HG02623 (cell line): ENCODE data around the gene CXCR4.
"Not testable (repeated sequence)": the region's sequence is repeated elsewhere in the genome, so short reads cannot be mapped to it uniquely, and the experiment has no call there.

ENCODE experiments used
- ATAC-seq: cut with Tn5 transposase; IDR thresholded peaks from one replicate; pipeline ENCODE4 v1.9.1; 2021; ENCODE audit warnings: moderate library complexity; ENCODE audit not compliant: unreplicated experiment

Gene CXCR4

DNA sequence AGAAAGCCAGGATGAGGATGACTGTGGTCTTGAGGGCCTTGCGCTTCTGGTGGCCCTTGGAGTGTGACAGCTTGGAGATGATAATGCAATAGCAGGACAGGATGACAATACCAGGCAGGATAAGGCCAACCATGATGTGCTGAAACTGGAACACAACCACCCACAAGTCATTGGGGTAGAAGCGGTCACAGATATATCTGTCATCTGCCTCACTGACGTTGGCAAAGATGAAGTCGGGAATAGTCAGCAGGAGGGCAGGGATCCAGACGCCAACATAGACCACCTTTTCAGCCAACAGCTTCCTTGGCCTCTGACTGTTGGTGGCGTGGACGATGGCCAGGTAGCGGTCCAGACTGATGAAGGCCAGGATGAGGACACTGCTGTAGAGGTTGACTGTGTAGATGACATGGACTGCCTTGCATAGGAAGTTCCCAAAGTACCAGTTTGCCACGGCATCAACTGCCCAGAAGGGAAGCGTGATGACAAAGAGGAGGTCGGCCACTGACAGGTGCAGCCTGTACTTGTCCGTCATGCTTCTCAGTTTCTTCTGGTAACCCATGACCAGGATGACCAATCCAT, 2.7 kb downstream of the CXCR4 start:
- no peak for ATAC-seq

DNA sequence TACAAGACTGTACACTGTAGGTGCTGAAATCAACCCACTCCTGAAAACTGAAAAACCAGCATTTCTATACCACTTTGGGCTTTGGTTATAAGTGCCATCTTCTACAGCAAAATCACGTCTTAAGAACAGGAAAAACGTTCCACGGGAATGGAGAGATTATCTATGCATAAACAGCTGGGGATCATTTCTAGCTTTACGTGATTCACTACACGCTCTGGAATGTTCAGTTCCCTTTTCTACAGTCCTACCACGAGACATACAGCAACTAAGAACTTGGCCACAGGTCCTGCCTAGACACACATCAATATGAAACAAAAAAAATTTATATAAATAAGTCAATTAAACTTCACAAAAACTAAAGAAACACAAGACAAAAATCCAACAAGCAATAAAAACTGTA, 3.6 kb downstream of the CXCR4 start:
- ATAC-seq = no peak

DNA sequence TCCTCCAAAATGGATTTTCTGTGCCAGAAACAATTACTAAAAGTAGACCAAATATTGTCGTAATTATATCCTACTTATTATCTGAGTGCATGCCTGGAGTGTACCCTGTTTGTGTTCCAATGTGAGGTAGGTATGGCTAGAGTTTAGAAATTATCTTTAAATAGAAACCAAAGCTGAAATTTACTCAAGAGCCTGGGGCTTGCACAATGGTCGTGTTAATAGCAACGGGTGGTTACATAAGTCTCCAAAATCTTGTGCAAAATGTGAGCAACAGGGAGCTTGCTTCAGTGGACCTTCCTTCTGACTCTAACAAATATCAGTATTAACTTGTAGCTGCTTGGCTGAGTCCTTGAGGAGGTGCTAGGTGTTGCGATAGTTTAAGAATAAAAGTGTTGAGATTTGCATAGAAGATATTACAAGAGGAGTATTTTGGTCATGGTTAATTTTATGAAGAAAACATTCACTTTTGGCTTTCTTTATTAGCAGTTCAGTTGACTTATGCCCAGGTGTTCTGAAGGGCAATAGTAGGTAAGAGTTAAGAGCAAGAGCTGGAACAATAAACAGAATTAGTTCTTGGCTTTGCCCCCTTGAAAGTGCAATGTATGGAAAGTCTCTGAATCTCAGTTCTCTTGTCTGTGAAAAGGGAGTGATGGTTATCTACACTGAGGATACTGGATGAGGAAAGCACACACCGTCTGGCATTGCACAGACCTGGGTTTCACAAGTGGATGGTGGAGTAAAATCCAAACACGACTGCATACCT, 4.6 kb downstream of the CXCR4 start:
- ATAC-seq = no peak

DNA sequence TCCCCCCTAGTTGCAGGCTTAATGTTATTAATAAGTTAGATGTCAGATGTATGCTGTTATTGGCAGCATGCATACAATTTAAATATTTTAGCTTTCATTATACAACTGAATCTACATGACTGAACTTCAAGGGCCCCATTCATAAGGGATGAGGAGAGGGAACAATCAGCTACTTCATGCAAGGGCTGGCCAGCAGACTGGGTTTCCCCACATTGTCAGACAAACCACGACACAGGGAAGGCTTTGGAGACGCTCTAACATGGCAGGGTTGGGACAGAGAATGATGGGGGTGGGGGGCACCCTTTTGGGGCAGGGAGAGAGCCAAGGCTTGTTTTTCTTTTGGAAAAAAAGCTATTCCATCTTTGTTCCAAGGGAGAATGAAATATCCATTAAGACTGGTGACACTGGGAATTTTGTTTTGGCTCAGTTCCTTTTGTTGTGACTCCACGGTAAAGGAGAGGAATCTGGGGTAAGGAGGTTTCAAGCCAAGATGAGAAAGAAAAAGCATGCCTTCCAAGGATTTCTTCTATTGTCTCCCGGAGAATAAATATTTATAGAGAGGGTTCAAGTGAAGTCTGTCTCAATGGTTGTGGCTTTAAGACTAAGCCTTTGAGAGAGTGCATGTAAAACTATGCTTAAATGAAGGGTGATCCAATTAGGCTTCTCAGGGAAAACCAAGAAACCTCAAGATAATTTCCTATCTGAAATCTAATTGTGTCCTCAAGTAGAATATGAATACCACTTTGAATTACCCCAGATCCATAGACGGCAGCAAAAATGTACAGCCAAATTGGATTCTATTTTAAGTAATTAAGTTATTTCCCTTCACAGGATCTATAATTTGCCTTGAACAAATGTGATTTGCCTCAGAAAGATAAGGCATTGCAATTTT, 5.4 kb downstream of the CXCR4 start:
- no peak for ATAC-seq

DNA sequence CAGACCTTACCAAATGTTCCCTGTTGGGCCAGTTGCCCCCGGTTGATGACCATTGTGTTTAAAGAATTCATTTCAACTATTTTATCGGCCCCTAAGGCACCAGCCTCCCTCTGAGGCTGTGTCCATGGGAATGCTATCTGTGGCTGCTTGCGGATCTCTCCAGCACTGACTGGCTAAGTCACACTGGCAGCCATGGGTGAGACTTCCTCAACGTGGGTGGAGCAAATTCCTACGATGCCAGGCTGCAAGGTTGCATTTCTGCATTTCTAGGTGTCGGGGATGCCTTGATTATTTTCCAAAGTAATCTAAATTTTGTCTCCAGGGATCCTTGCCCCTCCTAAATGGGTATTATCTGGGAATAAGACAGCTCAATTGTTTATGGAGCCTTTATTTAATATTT, 6.2 kb downstream of the CXCR4 start:
- no peak for ATAC-seq

DNA sequence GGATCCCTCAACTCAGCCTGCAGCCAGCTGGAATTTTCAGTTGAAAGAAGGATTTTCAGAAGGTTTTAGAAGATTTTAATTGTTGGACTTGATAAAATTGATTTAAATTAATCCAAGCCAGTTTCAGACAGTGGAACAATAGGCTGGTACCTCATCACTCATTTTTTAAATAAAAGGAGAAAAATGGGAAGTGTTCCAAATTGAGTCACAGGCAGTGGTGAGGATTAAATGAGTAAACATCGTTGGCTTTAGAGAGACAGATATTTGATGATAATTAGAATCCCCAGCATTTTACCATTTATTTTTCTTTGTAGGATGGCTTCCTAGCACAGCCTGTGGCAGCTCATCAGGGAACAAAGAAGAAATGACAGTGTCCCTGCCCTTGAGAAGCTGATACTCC, 7.4 kb downstream of the CXCR4 start:
- no peak for ATAC-seq

DNA sequence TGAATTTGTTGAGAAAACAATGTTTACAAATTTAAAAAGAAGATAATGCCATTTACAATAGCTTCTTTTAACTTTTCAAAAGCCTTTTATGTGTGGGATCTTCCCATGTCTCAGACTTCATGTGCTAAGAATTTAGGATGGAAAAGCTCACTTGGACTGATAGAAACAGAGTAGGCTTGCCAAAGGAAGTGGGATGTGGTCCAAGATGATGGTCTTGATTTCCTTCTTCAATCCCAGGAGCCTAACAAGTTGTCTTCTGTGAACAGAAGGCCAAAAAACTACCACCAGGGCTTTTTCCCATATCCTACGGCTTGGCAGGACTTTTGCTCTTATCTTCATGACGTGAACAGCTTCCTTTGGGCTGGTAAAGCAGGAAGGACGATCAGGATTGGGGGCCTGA, 9.5 kb downstream of the CXCR4 start:
- no peak for ATAC-seq

DNA sequence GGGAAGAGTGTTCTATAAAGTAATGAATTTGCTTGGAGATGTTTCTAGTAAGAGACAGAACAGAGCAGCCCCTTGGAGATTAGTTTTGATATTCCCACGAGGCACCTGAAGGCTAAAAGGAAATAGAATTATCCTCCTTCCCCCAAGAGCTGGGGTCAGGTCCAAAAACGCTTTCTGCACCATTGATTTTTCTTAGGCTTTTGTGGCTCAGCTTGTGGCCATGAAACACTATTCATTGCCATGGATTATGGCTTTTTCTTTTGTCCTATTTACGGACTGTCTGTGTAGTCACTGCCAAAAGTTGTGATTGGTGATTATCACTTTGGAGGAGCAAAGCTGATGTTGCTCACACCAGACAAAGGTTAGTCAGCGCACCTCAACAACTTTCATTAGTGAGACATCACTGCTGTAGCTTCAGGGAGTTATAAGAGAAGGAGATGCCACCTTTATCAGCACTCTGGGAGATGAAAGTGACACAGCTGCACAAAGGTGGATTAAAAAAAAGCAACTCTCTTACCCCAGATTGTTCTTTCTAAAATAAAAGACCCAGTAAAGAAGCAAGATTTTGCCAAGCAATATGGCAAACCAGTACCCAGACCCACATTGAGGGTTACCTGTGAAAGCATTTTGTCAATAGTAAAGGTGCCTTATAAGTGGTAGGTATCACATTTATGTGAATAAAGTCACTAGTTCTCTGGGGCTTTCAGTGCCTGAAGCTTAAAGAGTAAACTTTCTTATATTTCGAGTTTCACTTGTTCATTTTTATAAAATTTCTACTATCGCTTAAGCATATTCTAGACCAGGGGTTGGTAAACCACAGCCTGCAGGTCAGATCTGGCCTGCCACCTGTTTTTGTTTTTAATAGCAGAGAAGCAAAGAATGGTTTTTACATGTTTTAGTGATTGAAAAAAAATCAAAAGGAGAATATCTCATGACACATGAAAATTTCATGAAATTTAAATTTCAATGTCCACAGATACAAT, 10.6 kb downstream of the CXCR4 start:
- ATAC-seq = peak; percentile 68

DNA sequence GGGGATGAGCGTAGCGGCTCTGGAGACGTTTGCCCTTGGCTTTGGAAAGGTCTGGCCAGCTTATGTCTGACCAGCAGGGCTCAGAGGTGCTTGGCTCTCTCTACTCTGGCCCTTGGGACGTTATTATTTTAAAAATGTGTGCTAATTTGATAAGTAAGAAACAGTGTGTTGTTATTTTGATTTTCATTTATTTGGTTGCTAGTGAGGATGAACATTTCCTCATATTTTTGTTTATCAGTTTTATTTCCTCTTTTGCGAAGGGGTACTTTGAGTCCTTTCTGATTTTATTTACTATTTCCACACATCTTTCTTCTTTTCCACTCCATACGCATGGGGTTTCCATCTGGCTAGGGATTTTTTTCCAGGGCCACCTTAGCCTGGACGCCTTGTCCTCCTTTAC, 11.4 kb downstream of the CXCR4 start:
- ATAC-seq = no peak

DNA sequence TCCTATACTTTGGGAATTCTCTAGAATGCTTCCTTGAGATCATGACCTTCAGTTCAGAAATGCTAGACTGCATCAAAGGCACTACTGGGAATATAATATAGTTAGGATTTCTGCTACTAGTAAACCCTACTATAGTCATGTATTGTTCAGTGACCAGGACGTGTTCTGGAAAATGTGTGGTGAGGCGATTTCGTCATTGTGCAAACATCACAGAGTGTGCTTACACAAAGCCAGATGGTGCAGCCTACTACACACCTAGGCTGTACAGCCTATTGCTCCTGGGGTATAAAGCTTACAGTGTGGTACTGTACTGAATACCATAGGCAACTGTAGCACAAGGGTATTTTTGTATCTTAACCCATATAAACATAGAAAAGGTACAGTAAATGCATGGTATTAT, 13.0 kb downstream of the CXCR4 start:
- ATAC-seq = no peak

DNA sequence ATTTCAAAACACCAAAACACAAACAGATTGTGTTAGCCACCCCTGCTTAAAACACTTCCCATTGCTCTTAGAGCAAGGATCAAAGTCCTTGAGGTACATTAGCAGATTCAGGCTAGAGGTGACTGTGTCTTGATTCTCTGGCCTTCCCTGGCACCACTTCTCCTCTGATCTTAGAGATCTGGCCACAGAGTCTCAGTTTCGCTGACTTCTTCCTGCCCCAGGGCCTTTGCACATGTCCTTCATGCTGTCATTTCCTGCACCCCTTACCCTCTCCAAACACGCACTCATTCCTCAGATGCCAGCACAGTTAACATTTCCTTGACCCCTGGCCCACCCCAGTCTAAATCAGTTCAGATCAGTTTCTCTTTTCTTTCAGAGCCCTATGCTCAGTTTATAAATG, 16.9 kb downstream of the CXCR4 start:
- ATAC-seq = no peak

DNA sequence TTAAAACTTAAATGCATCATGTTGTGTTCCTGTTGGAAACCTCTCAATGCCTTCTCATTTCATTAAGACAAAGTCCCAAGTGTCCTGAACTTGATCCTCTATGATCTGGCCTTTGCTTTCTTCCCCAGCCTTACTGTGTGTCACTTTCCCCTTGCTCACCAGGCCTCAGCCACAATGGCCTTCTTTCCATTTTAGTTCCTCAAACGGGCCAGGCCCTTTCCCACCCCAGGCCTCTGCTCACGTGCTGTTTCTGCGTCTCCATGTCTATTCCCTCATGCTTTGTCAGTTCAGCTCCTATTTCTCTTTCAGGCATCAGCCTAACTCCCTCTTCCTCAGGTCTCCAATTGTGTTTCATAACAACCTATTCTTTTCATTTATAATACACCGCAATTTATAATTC, 19.5 kb downstream of the CXCR4 start:
- ATAC-seq = no peak

DNA sequence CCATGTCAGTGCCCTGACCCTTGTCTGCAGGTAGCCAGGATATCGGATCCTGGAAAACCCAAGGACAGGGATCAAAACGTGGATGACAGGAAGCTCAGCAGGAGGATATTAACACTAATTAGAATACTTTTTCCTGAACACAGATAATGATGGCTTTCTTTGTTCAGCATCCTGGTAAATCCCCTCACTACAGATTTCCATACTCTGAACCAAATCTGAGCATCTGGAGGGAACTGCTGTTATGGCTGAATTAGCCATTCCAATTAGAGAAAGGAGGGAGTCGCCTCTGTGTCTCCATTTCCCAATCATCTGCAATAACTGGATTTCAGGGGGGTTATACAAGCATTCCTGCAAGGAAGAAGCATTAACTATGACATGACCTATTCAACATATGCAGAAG, 24.4 kb downstream of the CXCR4 start:
- ATAC-seq = no peak

DNA sequence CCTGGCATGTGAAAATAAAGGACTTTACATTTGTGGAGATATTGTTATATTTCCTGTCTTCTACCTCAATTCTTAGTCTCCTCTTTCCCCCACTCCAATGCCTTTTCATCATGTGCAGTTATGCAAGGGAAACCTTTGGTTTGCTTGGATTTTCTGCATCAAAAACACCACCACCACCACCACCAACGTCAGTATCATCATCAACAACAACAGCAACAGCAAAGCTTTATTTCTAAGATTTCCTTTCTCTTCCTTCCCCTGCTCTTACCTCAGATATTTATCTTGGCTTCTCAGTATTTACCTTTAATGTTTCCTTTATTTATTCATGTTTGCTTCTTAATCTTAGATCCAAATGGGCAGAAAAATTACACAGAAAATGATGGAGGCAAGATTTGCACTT, 26.1 kb downstream of the CXCR4 start:
- ATAC-seq = no peak

DNA sequence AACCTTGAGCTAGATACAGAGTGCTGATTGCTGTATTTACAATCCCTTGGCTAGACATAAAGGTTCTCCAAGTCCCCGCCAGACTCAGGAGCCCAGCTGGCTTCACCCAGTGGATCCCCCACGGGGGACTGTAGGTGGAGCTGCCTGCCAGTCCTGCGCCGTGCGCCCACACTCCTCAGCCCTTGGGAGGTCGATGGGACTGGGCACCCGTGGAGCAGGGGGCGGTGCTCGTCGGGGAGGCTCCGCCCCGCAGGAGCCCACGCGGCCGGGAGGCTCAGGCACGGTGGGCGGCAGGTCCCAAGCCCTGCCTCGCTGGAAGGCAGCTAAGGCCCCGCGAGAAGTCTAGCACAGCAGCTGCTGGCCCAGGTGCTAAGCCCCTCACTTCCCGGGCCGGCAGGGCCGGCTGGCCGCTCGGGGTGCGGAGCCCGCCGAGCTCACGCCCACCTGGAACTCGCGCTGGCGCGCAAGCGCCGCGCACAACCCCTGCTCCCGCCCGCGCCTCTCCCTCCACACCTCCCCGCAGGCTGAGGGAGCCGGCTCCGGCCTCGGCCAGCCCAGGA, 30.0 kb downstream of the CXCR4 start:
- ATAC-seq = not testable (repeated sequence)

DNA sequence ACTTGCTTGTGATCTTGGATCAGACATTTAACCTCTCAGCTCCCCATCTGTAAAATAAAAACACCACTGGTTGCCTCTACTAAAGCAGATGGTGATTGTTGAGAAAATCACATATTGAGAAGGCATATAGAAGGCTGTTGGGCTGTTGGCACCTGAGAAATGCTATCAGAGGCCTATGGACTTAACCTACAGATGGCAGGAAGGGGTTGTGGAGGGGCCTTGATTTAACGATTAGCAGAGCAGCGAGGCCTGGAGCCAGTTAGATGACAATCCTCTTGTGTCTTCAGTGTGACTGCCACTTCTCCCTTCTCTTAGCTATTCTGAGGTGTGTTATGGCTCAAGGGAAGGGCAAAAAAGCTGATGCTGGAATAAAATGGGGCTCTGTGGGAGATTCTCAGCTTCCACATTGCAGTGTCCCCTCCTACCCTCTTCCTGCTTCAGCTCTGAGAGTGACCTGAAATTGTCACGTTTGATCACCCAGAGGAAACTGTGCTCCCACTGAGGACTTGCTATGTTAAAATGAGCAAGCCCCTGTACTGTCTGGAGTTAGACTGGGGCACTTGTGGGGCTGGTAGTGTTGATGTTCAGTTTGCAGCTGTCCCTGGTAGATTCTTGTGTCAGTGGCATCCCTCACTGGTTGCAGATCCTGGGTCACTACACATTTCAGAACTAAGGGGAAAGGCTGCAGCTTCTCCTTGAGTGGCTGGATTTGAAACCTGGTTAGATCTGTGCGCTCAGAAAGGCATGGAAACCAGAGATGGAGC, 31.5 kb downstream of the CXCR4 start:
- ATAC-seq = no peak

DNA sequence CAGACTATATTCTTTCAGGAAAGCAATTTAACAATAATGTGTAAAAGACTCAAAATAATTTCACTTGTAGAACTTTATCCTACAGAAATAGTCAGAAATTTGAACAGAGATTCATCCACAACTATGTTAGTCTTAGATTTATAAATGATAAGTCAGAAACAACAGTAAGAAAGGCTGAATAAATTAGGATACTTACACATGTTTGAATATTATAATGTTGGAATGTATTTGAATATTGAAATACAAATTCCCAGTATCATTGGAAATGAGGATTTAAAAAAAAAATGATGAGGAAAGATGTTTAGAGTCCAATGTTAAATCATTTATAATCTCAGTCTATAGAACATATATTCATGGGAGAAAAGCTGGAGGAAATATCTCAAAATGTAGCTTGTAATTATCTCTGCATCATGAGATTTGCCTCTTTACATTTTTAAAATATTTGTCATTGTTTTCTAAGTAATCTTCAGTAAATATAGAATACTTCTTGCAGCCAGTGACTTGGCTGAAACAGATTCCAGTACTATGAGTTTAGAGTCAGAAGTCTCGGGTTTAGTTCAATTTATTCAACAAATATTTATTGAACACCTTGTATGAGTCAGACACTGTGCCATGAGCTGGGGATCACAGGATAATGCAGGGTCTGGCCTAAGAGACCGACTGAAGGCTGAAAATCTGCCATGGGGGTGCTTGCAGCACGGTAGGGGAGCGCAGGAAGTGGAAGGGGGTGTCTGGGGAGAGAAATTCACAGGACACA, 32.3 kb downstream of the CXCR4 start:
- no peak for ATAC-seq

DNA sequence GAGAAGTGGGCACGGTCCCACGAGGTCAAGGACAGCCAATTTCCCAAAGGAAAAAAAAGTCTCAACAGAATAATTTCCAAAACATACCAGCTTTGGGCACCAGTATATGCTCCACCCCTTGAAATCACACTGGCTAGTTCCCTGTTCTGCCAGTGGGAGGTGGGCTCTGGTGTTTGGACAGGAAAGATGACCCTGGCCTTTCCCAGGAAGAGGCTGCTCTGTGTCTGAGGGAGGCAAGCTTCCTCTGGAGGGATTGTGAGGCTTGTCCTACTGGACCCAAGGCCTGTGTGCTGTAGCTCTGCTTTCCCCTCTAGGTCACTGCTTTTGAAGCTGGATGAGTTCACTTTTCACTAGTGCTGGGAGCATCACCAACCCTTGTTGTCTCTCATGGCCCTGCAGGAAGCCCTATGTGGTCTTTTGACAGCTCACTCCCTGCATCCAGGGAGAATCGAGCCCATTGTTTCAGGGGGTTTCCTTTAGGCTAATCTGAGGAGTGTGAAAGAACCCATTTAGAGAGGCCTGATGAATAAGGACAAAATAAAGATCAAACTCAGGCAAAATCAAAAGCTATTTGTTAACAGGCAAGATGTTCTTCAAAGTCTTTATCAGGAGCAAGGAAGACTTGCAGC, 36.3 kb downstream of the CXCR4 start:
- no peak for ATAC-seq

DNA sequence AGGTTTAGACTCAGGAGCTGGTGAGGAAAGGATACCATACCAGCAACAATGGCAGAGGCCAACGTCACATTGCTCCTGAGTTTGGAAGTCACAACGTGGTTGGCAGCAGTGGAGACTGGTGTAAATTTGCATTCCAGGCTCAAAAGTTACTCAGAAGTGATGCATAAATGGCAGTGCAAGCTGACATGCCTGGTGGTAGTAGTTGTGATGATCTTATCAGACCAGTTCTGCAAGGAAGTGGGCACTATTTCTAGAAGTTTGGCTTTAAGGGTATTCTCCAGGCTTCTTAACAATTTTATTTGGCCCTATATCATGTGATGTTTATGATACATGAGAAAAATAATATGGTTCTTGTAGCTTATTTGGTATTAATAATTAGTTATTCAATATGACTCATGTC, 37.8 kb downstream of the CXCR4 start:
- no peak for ATAC-seq
